ENCODE data around the gene SYT15.

GRCh38 chr10:46560952-46561351 lies 18.0 kb upstream of the SYT15 start:
- TF ChIP-seq CTCF (conservative IDR thresholded peaks at IDR 0.05; ENCODE audit: low read depth, low read length) (no peak), EZH2 (IDR thresholded peaks at IDR 0.05; ENCODE audit: borderline replicate concordance, low read depth, low read length, poor library complexity, severe bottlenecking) (no peak)

Data from A673 (cell line).